A673 (cell line): Measurements from ENCODE around the gene WNT4.

ENCODE experiments used
- CTCF ChIP-seq: fragments of 300-800, 200-600 bp; sonication (generic); conservative IDR thresholded peaks from 2 replicates; pipeline ENCODE4 v1.5.1; 2017; ENCODE audit warnings: low read depth, mild to moderate bottlenecking, antibody characterized with exemption, low read length, moderate library complexity, mixed read lengths
- EZH2 ChIP-seq: fragments of 200-600 bp; sonication (generic); IDR thresholded peaks from 2 replicates; pipeline ENCODE4 v1.6.1; 2017; ENCODE audit warnings: borderline replicate concordance, low read depth, mild to moderate bottlenecking, mixed read lengths, antibody characterized with exemption, low read length; ENCODE audit not compliant: poor library complexity, severe bottlenecking

- TF ChIP-seq EZH2, result no peak
- TF ChIP-seq CTCF, result no peak
Observed at GRCh38 chr1:22190251-22190650, 47.4 kb upstream of the WNT4 start.
